GM12892 (cell line): ENCODE data around the gene FBXO17.

Experiments
- POLR2A ChIP-seq: IDR thresholded peaks from 2 replicates; pipeline ENCODE4 v1.6.1; 2011; ENCODE audit warnings: low read depth, low read length, control low read depth
- POLR2AphosphoS5 ChIP-seq: IDR thresholded peaks from 2 replicates; pipeline ENCODE4 v1.6.1; 2011; ENCODE audit warnings: low read depth, low read length, control low read depth

DNA sequence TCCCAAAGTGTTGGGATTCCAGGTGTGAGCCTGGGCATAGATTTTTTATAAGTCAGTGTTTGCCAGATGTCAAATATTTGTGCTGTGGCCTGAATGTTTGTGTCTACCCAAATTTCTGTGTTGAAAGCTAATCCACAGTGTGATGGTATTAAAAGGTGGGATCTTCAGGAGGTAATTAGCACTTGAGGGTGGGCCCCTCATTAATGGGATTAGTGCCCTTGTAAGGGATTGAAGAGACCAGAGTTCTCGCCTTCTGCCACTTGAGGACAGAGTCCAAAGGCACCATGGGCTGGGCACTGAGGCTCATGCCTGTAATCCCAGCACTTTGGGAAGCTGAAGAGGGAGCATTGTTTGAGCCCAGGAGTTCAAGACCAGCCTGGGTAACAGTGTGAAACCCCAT lies 9.7 kb upstream of the FBXO17 start:
- TF ChIP-seq POLR2A, result no peak
- TF ChIP-seq POLR2AphosphoS5, result no peak
